ENCODE measurements around the gene ACVR1B.

GRCh38 chr12:52005218-52005902, 53.9 kb downstream of the ACVR1B start:
- TF ChIP-seq, protein P1, sequence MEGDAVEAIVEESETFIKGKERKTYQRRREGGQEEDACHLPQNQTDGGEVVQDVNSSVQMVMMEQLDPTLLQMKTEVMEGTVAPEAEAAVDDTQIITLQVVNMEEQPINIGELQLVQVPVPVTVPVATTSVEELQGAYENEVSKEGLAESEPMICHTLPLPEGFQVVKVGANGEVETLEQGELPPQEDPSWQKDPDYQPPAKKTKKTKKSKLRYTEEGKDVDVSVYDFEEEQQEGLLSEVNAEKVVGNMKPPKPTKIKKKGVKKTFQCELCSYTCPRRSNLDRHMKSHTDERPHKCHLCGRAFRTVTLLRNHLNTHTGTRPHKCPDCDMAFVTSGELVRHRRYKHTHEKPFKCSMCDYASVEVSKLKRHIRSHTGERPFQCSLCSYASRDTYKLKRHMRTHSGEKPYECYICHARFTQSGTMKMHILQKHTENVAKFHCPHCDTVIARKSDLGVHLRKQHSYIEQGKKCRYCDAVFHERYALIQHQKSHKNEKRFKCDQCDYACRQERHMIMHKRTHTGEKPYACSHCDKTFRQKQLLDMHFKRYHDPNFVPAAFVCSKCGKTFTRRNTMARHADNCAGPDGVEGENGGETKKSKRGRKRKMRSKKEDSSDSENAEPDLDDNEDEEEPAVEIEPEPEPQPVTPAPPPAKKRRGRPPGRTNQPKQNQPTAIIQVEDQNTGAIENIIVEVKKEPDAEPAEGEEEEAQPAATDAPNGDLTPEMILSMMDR (IDR thresholded peaks at IDR 0.05; ENCODE audit: insufficient read depth, low read depth, low read length): no peak
- TF ChIP-seq EZH2 (IDR thresholded peaks at IDR 0.05; ENCODE audit: insufficient read depth, low read length): no peak

Measured in astrocyte (in vitro differentiated cells and primary cell).